HG03095 (cell line): ENCODE measurements around the gene IARS2.
"Not testable (repeated sequence)": the region's sequence is repeated elsewhere in the genome, so short reads cannot be mapped to it uniquely, and the experiment has no call there.

Experiments used
- ATAC-seq: cut with Tn5 transposase; IDR thresholded peaks from one replicate; pipeline ENCODE4 v1.9.1; 2021; ENCODE audit warnings: moderate library complexity; ENCODE audit not compliant: unreplicated experiment

IARS2 gene

DNA sequence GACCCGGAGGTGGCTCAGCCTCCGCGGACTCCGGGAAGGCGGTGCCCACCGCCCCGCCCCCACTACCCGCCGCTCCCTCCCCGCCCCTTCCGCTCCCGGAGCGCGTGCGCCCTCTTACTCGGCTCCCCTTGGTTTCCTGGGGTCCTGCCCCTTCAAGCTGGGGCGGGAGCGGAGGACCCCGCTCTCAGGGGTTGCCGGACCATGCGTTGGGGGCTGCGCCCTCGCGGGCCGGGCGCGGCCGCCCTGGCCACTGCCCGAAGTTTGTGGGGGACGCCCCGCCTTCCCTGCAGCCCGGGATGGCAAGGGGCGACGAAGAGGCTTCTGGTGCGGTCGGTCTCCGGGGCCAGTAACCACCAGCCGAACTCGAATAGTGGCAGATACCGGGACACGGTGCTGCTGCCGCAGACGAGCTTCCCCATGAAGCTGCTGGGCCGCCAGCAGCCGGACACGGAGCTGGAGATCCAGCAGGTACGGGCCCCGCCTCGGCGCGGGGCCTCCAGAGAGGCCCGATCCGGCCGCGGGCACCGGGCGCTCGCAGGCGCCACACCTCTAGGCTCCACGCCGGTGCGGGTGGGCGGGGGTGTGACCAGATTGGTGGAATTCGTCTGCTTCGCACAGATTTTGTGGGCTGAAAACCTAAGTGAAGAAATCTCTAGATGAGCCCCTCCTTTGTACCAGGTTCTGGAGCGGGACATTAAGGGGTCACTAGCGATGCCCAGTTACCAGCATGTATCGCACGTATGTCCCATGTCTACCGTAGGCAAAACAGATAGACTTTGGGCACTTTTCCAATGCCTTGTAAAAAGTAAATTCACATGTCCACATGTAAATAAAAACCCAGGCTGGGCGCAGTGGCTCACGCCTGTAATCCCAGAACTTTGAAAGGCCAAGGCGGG, at the start of gene IARS2:
IARS2 (plus strand) TSS at position 117 of the 896 bp plus-strand sequence; CDS start at position 202, 85 bp downstream.
- ATAC-seq: peak; percentile 57

DNA sequence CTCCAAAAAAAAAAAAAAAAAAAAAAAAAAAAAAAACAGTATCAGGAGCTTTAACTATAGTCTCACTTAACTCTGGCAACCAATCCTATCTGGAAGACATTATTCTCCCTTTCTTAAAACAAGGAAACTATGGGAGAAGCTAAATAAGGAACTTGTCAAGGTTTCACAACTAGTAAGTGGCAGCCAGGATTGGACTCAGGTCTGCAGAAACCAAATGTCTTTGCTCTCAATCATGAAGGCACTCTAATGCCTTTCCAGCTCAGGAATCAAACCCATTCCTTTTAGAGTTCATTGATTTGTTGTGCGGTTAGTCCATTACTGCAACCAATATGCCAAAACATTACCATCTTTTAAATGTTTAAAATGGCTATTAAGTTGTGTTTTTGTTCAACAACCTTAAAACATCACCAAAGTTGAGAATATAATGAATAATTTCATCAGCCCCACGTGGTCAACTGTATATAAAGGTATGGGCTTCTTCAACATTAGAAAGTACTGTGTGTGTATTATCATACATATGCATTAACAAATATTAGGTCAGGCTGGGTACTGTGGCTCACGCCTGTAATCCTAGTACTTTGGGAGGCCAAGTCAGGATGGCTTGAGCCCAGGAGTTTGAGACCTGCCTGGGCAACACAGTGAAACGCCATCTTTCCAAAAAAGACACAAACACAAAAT, 49.1 kb upstream of the IARS2 start:
- no peak for ATAC-seq

GRCh38 chr1:220045356-220046051, 48.4 kb upstream of the IARS2 start:
- ATAC-seq: no peak

- peak; percentile 98 for ATAC-seq
Measured at GRCh38 chr1:220046052-220046930, 47.6 kb upstream of the IARS2 start, which contains the start of gene EPRS1. Gene EPRS1 (minus strand): TSS chr1:220046505. CDS start chr1:220046388, 117 bp downstream.

GRCh38 chr1:220056374-220056773, 37.6 kb upstream of the IARS2 start:
- ATAC-seq: no peak

GRCh38 chr1:220060876-220061275, 33.1 kb upstream of the IARS2 start:
- no peak for ATAC-seq

GRCh38 chr1:220062629-220063028, 31.3 kb upstream of the IARS2 start:
- ATAC-seq: no peak

GRCh38 chr1:220067269-220068204, 26.4 kb upstream of the IARS2 start:
- no peak for ATAC-seq

DNA sequence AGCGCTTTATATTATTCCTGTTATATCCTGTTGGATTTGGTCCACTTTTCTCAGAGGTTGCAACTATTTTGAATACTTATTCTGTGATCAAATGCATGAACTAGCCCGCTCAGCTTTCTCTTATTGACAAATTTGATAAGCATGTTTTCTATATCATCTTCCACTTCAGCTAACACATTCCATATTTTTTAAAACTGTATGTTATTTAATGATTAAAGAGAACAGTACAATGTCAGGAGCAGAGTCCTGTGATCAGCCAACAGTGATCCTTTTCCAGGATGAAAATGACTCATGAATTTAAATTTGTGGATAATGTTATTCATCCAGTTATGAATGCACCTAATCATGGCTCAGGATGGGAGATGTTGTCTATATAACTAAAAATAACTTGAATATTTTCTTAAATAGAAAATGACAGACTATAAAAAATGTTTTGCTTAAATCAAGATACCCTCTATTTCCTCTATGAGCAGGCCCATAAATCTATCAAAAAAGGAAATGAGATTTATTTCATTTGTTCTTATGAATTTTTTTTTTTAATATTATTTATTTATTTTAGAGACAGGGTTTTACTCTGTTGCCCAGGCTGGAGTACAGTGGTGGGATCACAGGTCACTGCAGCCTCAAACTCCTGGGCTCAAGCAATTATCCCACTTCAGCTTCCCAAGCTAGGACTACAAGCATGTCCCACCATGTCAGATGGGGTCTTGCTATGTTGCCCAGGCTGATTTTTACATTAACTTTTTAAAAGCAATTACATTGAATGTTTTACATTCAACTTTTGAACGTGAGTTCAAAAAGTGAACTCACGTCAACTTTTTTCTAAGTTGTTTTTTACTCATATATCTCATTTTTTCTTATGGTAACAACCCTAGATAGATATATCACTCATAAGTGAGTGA, 16.8 kb upstream of the IARS2 start:
- ATAC-seq: no peak

- ATAC-seq: no peak
Measured at GRCh38 chr1:220077887-220078286, 16.0 kb upstream of the IARS2 start.

DNA sequence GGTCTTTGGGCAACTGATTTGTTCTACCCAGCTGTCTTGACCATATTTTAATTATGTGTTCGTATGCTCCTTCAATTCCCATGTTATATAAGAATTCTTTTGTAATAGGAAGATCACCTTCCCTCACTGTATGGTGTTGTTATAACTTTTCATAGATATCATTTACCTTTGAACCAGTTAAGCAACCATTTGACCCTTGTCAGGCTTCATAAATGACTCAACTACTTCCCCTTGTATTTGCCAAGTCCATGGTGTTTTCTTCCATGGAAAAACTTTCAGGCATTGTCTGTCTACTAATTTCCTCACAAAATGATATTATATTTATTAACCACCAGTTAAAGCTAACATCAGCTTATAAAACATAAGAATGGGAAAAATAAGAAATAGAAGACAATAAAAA, 9.5 kb upstream of the IARS2 start:
- no peak for ATAC-seq

- peak; percentile 43 for ATAC-seq
Measured at GRCh38 chr1:220086261-220086686, 7.7 kb upstream of the IARS2 start.

GRCh38 chr1:220089650-220090556, 4.0 kb upstream of the IARS2 start, which contains the start of gene BPNT1:
Gene BPNT1 (minus strand): TSS chr1:220089788. CDS start chr1:220079846, 9,942 bp downstream.
- ATAC-seq: peak; percentile 51

GRCh38 chr1:220092694-220093093, 1.2 kb upstream of the IARS2 start:
- ATAC-seq: no peak

DNA sequence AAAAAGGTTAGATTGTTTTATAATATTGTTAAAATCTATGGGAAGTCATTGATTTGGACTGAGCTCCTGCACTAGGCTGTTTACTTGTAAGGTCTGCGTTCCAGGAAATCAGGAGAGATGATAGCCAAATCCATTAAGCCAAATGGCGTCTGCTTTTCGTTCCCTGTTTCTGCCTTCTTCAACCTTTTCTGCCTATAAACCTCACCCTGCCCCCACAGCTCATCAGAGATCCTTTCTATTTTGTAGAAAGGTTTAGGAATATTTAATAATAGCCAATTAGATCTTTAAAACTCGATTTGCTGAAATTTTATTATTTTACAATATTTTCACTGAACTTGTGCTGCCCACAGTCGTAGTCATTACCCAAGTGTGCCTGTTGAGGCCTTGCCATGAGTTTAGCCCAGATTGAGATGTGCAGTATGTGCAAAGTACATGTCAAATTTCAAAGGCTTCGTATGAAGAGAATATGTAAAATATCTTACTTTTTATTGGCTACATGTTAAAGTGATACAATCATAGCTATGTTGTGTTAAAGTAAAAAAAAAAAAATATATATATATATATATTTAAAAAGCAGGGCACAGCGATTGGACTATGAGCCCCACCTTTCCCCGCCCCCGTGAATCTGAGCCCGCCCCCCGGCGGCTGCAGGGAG, 444 bp upstream of the IARS2 start:
- peak; percentile 1 for ATAC-seq

DNA sequence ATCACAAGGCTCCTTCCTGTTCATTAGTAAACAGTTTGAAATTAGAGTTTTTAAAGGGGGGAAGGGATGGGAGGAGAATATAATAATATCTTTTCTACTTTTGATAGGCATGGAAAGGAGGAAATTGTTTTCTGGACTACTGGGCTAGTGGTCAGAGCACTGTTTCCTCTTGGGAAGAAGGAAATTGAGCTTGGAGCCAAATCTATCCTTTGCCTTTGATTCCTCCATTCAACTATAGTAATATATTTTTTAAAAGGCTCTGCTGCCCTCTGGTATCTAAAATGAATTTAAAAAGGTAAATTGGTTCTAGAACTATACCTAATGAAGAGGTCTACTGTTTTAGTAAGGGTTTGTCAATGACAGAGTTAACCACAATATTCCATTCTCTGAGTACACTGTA, 5.9 kb downstream of the IARS2 start:
- ATAC-seq: no peak

DNA sequence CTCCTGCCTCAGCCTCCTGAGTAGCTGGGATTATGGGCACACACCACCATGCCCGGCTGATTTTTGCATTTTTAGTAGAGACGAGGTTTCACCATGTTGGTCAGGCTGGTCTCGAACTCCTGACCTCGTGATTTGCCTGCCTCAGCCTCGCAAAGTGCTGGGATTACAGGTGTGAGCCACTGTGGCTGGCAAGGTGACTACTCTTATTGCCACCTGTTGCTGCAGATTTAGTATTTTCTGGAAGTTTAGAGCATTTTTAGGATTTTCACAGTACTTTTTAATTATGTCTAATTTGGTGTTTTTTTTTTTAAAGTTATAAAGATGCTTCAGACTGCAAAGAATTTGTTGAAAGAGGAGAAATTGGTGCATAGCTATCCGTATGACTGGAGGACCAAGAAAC, 16.5 kb downstream of the IARS2 start:
- ATAC-seq: not testable (repeated sequence)
